IMR-90 (cell line): ENCODE data around the gene GNG11. TPM values are rescaled to one million over a fixed set of nuclear protein-coding genes. Genes with fewer than 3 reads are reported as not detected.

Experiments used
- ATAC-seq: fragments of 200-7000 bp; cut with Tn5 transposase; 2 replicates; pipeline ENCODE4 v1.9.1; 2020; ENCODE audit warnings: low read depth, mild to moderate bottlenecking, moderate library complexity
- BruUV-seq: library from RNA; stranded (reverse); fragments of 400-500 nt; replicated peaks from 2 replicates; lab custom pipeline; 2021; lab: Mats Ljungman, UMichigan
- CTCF ChIA-PET: fragments of 300-600 bp; formaldehyde crosslinking; extraction: SDS; loops from one replicate; lab custom pipeline; 2021; ENCODE audit warnings: antibody characterized with exemption; lab: Yijun Ruan, JAX
- POLR2A ChIA-PET: fragments of 300-600 bp; sonication (Branson Sonifier 250); formaldehyde crosslinking; loops from one replicate; lab custom pipeline; 2022; ENCODE audit warnings: antibody characterized with exemption; ENCODE audit not compliant: unreplicated experiment; lab: Charles Lee
- DNase-seq: peaks from one replicate; pipeline ENCODE4 v3.0.0; 2013
- H2AFZ ChIP-seq: replicated peaks from 2 replicates; pipeline ENCODE3; 2013; ENCODE audit warnings: low read length, mild to moderate bottlenecking; ENCODE audit not compliant: poor library complexity
- H2AK5ac ChIP-seq: 2 replicates; pipeline ENCODE4 v1.6.1; 2013; ENCODE audit warnings: low read depth, low read length, inconsistent platforms
- H2AK9ac ChIP-seq: replicated peaks from 2 replicates; pipeline ENCODE3; 2013; ENCODE audit warnings: mild to moderate bottlenecking, low read depth, low read length, moderate library complexity; ENCODE audit not compliant: poor library complexity
- H2BK120ac ChIP-seq: 2 replicates; pipeline ENCODE4 v1.6.1; 2013; ENCODE audit warnings: low read depth, low read length, inconsistent platforms
- H2BK15ac ChIP-seq: 3 replicates; pipeline ENCODE4 v1.6.1; 2013; ENCODE audit warnings: low read depth, low read length, inconsistent platforms
- H2BK20ac ChIP-seq: 2 replicates; pipeline ENCODE4 v1.6.1; 2013; ENCODE audit warnings: low read depth, mild to moderate bottlenecking, inconsistent platforms, low read length, moderate library complexity
- H2BK5ac ChIP-seq: 2 replicates; pipeline ENCODE4 v1.6.1; 2013; ENCODE audit warnings: mild to moderate bottlenecking, low read depth, low read length, inconsistent platforms; ENCODE audit not compliant: poor library complexity, severe bottlenecking
- H3K14ac ChIP-seq: replicated peaks from 2 replicates; pipeline ENCODE4 v1.6.1; 2013; ENCODE audit warnings: low read depth, low read length, inconsistent platforms
- H3K18ac ChIP-seq: 2 replicates; pipeline ENCODE4 v1.6.1; 2013; ENCODE audit warnings: low read depth, low read length, control low read depth
- H3K23ac ChIP-seq: 2 replicates; pipeline ENCODE4 v1.6.1; 2013; ENCODE audit warnings: low read depth, low read length, inconsistent platforms
- H3K27ac ChIP-seq: 2 replicates; pipeline ENCODE4 v1.5.1; 2013; ENCODE audit warnings: mild to moderate bottlenecking, control low read depth, low read length; ENCODE audit not compliant: insufficient read depth
- H3K27me3 ChIP-seq: 2 replicates; pipeline ENCODE4 v1.6.1; 2013; ENCODE audit warnings: low read length; ENCODE audit not compliant: control insufficient read depth, insufficient read depth
- H3K36me3 ChIP-seq: 2 replicates; pipeline ENCODE4 v1.6.1; 2013; ENCODE audit warnings: low read length, mixed read lengths; ENCODE audit not compliant: control insufficient read depth, insufficient read depth
- H3K4ac ChIP-seq: 2 replicates; pipeline ENCODE4 v1.6.1; 2013; ENCODE audit warnings: low read depth, low read length, inconsistent platforms
- H3K4me1 ChIP-seq: 2 replicates; pipeline ENCODE4 v1.6.1; 2013; ENCODE audit warnings: low read length, mixed read lengths; ENCODE audit not compliant: control insufficient read depth, insufficient read depth
- H3K4me2 ChIP-seq: 2 replicates; pipeline ENCODE4 v1.6.1; 2013; ENCODE audit warnings: low read depth, mild to moderate bottlenecking, control low read depth, low read length, moderate library complexity
- H3K4me3 ChIP-seq: 2 replicates; pipeline ENCODE4 v1.5.1; 2013; ENCODE audit warnings: low read depth, mild to moderate bottlenecking, control low read depth, low read length, moderate library complexity; ENCODE audit not compliant: insufficient read depth
- H3K56ac ChIP-seq: 2 replicates; pipeline ENCODE4 v1.6.1; 2013; ENCODE audit warnings: low read length, inconsistent platforms; ENCODE audit not compliant: insufficient read depth; ENCODE audit errors: extremely low read depth
- H3K79me1 ChIP-seq, 2 experiments: 2 replicates each; pipeline ENCODE4 v1.6.1; 2013; ENCODE audit warnings: low read length in 2 of 2, inconsistent platforms in 1 of 2, low read depth in 1 of 2
- H3K9ac ChIP-seq: 2 replicates; pipeline ENCODE4 v1.6.1; 2013; ENCODE audit warnings: low read depth, low read length, control low read depth
- H3K9me1 ChIP-seq: 2 replicates; pipeline ENCODE4 v1.6.1; 2013; ENCODE audit warnings: low read length, inconsistent platforms; ENCODE audit not compliant: insufficient read depth
- H3K9me3 ChIP-seq: 2 replicates; pipeline ENCODE4 v1.6.1; 2013; ENCODE audit warnings: low read length; ENCODE audit not compliant: control insufficient read depth, insufficient read depth
- H4K20me1 ChIP-seq: 2 replicates; pipeline ENCODE4 v1.6.1; 2013; ENCODE audit warnings: low read length, inconsistent platforms; ENCODE audit not compliant: insufficient read depth
- H4K5ac ChIP-seq: 2 replicates; pipeline ENCODE4 v1.6.1; 2013; ENCODE audit warnings: mild to moderate bottlenecking, low read depth, low read length, control low read depth
- H4K8ac ChIP-seq, 2 experiments: 2 replicates each; pipeline ENCODE4 v1.6.1; 2013; ENCODE audit warnings: low read depth in 2 of 2, low read length in 2 of 2, control low read depth in 1 of 2, inconsistent platforms in 1 of 2
- H4K91ac ChIP-seq: 2 replicates; pipeline ENCODE4 v1.6.1; 2013; ENCODE audit warnings: low read depth, low read length, inconsistent platforms; ENCODE audit not compliant: insufficient read depth
- BHLHE40 ChIP-seq: fragments of 150-350 bp; IDR thresholded peaks from 2 replicates; pipeline ENCODE4 v1.6.1; 2016; ENCODE audit warnings: mild to moderate bottlenecking, low read depth, low read length
- CEBPB ChIP-seq: IDR thresholded peaks from 2 replicates; pipeline ENCODE4 v1.6.1; 2012; ENCODE audit warnings: low read depth, low read length, improper control_type of control experiment
- ELK1 ChIP-seq: fragments of 150-350 bp; IDR thresholded peaks from 2 replicates; pipeline ENCODE4 v1.6.1; 2016; ENCODE audit warnings: low read depth, mild to moderate bottlenecking, low read length, moderate library complexity, borderline replicate concordance
- NFE2L2 ChIP-seq: fragments of 150-350 bp; IDR thresholded peaks from 2 replicates; pipeline ENCODE4 v1.6.1; 2016; ENCODE audit warnings: low read depth, mild to moderate bottlenecking, low read length
- POLR2A ChIP-seq: IDR thresholded peaks from 2 replicates; pipeline ENCODE4 v1.6.1; 2012; ENCODE audit warnings: mild to moderate bottlenecking, low read depth, low read length
- WGBS, 2 experiments: methylation state at CpG; one replicate each; pipeline versions ENCODE4 v1.1.5 to v1.1.7; 2013; ENCODE audit warnings: missing lambda C conversion rate in 2 of 2; ENCODE audit not compliant: insufficient read length in 1 of 2; ENCODE audit errors: extremely low coverage in 2 of 2; 5-methylcytosine and 5-hydroxymethylcytosine counted together
- dilution Hi-C: fragments of 300-500 bp; cut with HindIII; formaldehyde crosslinking; loops from one replicate; pipeline ENCODE4 v1.14.3; 2018; ENCODE audit warnings: low sequenced_read_pairs; ENCODE audit not compliant: unreplicated experiment
- in situ Hi-C: fragments of 300-500 bp; cut with MboI; formaldehyde crosslinking; loops from 3 replicates; pipeline ENCODE4 v1.14.3; 2019; ENCODE audit warnings: low sequenced_read_pairs, inconsistent platforms, mixed read lengths
- intact Hi-C: fragments of 100-400 bp; cut with micrococcal nuclease; formaldehyde crosslinking; loops from 2 replicates; pipeline ENCODE4 v1.10.0; 2022
- polyA plus RNA-seq, 3 experiments: library from polyadenylated mRNA; depleted of rRNA; stranded (reverse); fragments of >200 nt; gene quantifications; 2 replicates each; pipeline ENCODE4 v1.2.3, GENCODE V29; 2012; ENCODE audit warnings: low replicate concordance in 1 of 3
- total RNA-seq: library from RNA; depleted of rRNA; stranded (reverse); fragments of >200 nt; gene quantifications from 2 replicates; pipeline ENCODE4 v1.2.3, GENCODE V29; 2012

GNG11 gene
- total and polyA plus RNA-seq, 2 of the 4 experiments (the other 2 are of a cell fraction): 6.1 to 10.5 TPM

GRCh38 chr7:93895859-93896600 is 25.5 kb upstream of the GNG11 start (continued):
- TF ChIP-seq ELK1: no peak

GRCh38 chr7:93897680-93898079 is 23.9 kb upstream of the GNG11 start:
- TF ChIP-seq POLR2A (no peak), NFE2L2 (no peak), CEBPB (no peak), BHLHE40 (no peak)
- DNase-seq (no peak), ATAC-seq (no peak)
- H4K5ac ChIP-seq: no peak overlapping the region
- WGBS, 2 experiments: 100% methylated on average over 1 of the region's 2 CpGs; no CpG with 5 or more reads in 1 of the 2 experiments
- in situ Hi-C loops: no loop called here
- H3K27ac ChIP-seq: no peak overlapping the region
- intact Hi-C loops: no loop called here
- CTCF ChIA-PET: no interaction called here
- BruUV-seq: no TSS peak
- H3K9me3 ChIP-seq: no peaks in the 10 kb centered on the region
- H3K4me1 ChIP-seq: peaks cover 2% of the 10 kb centered on the region; the same call in 1 of the 2 replicates
- H3K27me3 ChIP-seq: no peaks in the 10 kb centered on the region; the same call in 1 of the 2 replicates
- no peak overlapping the region for H2AK9ac ChIP-seq
- no peak overlapping the region for H3K4ac ChIP-seq
- no peak overlapping the region for H2BK20ac ChIP-seq
- dilution Hi-C loops: no loop called here
- H3K4me3 ChIP-seq: no peak overlapping the region
- H3K9me1 ChIP-seq: no peaks in the 10 kb centered on the region
- H3K18ac ChIP-seq: no peak overlapping the region
- no peak overlapping the region for H4K91ac ChIP-seq
- H2AK5ac ChIP-seq: no peak overlapping the region
- no peak overlapping the region for H3K23ac ChIP-seq
- H3K79me1 ChIP-seq: no peaks in the 10 kb centered on the region
- H3K56ac ChIP-seq: no peak overlapping the region
- no peaks in the 10 kb centered on the region for H4K20me1 ChIP-seq
- no peak overlapping the region for H2AFZ ChIP-seq
- POLR2A ChIA-PET: no interaction called here
- no peak overlapping the region for H3K4me2 ChIP-seq
- no peak overlapping the region for H4K8ac ChIP-seq
- H2BK5ac ChIP-seq: no peak overlapping the region
- H2BK15ac ChIP-seq: no peak overlapping the region
- no peak overlapping the region for H3K14ac ChIP-seq
- no peak overlapping the region for H2BK120ac ChIP-seq
- no peak overlapping the region for H3K9ac ChIP-seq
- no peaks in the 10 kb centered on the region for H3K36me3 ChIP-seq
